IMR-90 (cell line): Measurements from ENCODE around the gene PCSK5. TPM values are rescaled to one million over a fixed set of nuclear protein-coding genes. Genes with fewer than 3 reads are reported as not detected.

Experiments used
- ATAC-seq: fragments of 200-7000 bp; cut with Tn5 transposase; 2 replicates; pipeline ENCODE4 v1.9.1; 2020; ENCODE audit warnings: low read depth, mild to moderate bottlenecking, moderate library complexity
- BruUV-seq: library from RNA; stranded (reverse); fragments of 400-500 nt; replicated peaks from 2 replicates; lab custom pipeline; 2021; lab: Mats Ljungman, UMichigan
- CTCF ChIA-PET: fragments of 300-600 bp; formaldehyde crosslinking; extraction: SDS; loops from one replicate; lab custom pipeline; 2021; ENCODE audit warnings: antibody characterized with exemption; lab: Yijun Ruan, JAX
- POLR2A ChIA-PET: fragments of 300-600 bp; sonication (Branson Sonifier 250); formaldehyde crosslinking; loops from one replicate; lab custom pipeline; 2022; ENCODE audit warnings: antibody characterized with exemption; ENCODE audit not compliant: unreplicated experiment; lab: Charles Lee
- DNase-seq: peaks from one replicate; pipeline ENCODE4 v3.0.0; 2013
- H2AFZ ChIP-seq: replicated peaks from 2 replicates; pipeline ENCODE3; 2013; ENCODE audit warnings: low read length, mild to moderate bottlenecking; ENCODE audit not compliant: poor library complexity
- H2AK5ac ChIP-seq: 2 replicates; pipeline ENCODE4 v1.6.1; 2013; ENCODE audit warnings: low read depth, low read length, inconsistent platforms
- H2AK9ac ChIP-seq: replicated peaks from 2 replicates; pipeline ENCODE3; 2013; ENCODE audit warnings: mild to moderate bottlenecking, low read depth, low read length, moderate library complexity; ENCODE audit not compliant: poor library complexity
- H2BK120ac ChIP-seq: 2 replicates; pipeline ENCODE4 v1.6.1; 2013; ENCODE audit warnings: low read depth, low read length, inconsistent platforms
- H2BK15ac ChIP-seq: 3 replicates; pipeline ENCODE4 v1.6.1; 2013; ENCODE audit warnings: low read depth, low read length, inconsistent platforms
- H2BK20ac ChIP-seq: 2 replicates; pipeline ENCODE4 v1.6.1; 2013; ENCODE audit warnings: low read depth, mild to moderate bottlenecking, inconsistent platforms, low read length, moderate library complexity
- H2BK5ac ChIP-seq: 2 replicates; pipeline ENCODE4 v1.6.1; 2013; ENCODE audit warnings: mild to moderate bottlenecking, low read depth, low read length, inconsistent platforms; ENCODE audit not compliant: poor library complexity, severe bottlenecking
- H3K14ac ChIP-seq: replicated peaks from 2 replicates; pipeline ENCODE4 v1.6.1; 2013; ENCODE audit warnings: low read depth, low read length, inconsistent platforms
- H3K18ac ChIP-seq: 2 replicates; pipeline ENCODE4 v1.6.1; 2013; ENCODE audit warnings: low read depth, low read length, control low read depth
- H3K23ac ChIP-seq: 2 replicates; pipeline ENCODE4 v1.6.1; 2013; ENCODE audit warnings: low read depth, low read length, inconsistent platforms
- H3K27ac ChIP-seq: 2 replicates; pipeline ENCODE4 v1.5.1; 2013; ENCODE audit warnings: mild to moderate bottlenecking, control low read depth, low read length; ENCODE audit not compliant: insufficient read depth
- H3K27me3 ChIP-seq: 2 replicates; pipeline ENCODE4 v1.6.1; 2013; ENCODE audit warnings: low read length; ENCODE audit not compliant: control insufficient read depth, insufficient read depth
- H3K36me3 ChIP-seq: 2 replicates; pipeline ENCODE4 v1.6.1; 2013; ENCODE audit warnings: low read length, mixed read lengths; ENCODE audit not compliant: control insufficient read depth, insufficient read depth
- H3K4ac ChIP-seq: 2 replicates; pipeline ENCODE4 v1.6.1; 2013; ENCODE audit warnings: low read depth, low read length, inconsistent platforms
- H3K4me1 ChIP-seq: 2 replicates; pipeline ENCODE4 v1.6.1; 2013; ENCODE audit warnings: low read length, mixed read lengths; ENCODE audit not compliant: control insufficient read depth, insufficient read depth
- H3K4me2 ChIP-seq: 2 replicates; pipeline ENCODE4 v1.6.1; 2013; ENCODE audit warnings: low read depth, mild to moderate bottlenecking, control low read depth, low read length, moderate library complexity
- H3K4me3 ChIP-seq: 2 replicates; pipeline ENCODE4 v1.5.1; 2013; ENCODE audit warnings: low read depth, mild to moderate bottlenecking, control low read depth, low read length, moderate library complexity; ENCODE audit not compliant: insufficient read depth
- H3K56ac ChIP-seq: 2 replicates; pipeline ENCODE4 v1.6.1; 2013; ENCODE audit warnings: low read length, inconsistent platforms; ENCODE audit not compliant: insufficient read depth; ENCODE audit errors: extremely low read depth
- H3K79me1 ChIP-seq, 2 experiments: 2 replicates each; pipeline ENCODE4 v1.6.1; 2013; ENCODE audit warnings: low read length in 2 of 2, inconsistent platforms in 1 of 2, low read depth in 1 of 2
- H3K9ac ChIP-seq: 2 replicates; pipeline ENCODE4 v1.6.1; 2013; ENCODE audit warnings: low read depth, low read length, control low read depth
- H3K9me1 ChIP-seq: 2 replicates; pipeline ENCODE4 v1.6.1; 2013; ENCODE audit warnings: low read length, inconsistent platforms; ENCODE audit not compliant: insufficient read depth
- H3K9me3 ChIP-seq: 2 replicates; pipeline ENCODE4 v1.6.1; 2013; ENCODE audit warnings: low read length; ENCODE audit not compliant: control insufficient read depth, insufficient read depth
- H4K20me1 ChIP-seq: 2 replicates; pipeline ENCODE4 v1.6.1; 2013; ENCODE audit warnings: low read length, inconsistent platforms; ENCODE audit not compliant: insufficient read depth
- H4K5ac ChIP-seq: 2 replicates; pipeline ENCODE4 v1.6.1; 2013; ENCODE audit warnings: mild to moderate bottlenecking, low read depth, low read length, control low read depth
- H4K8ac ChIP-seq, 2 experiments: 2 replicates each; pipeline ENCODE4 v1.6.1; 2013; ENCODE audit warnings: low read depth in 2 of 2, low read length in 2 of 2, control low read depth in 1 of 2, inconsistent platforms in 1 of 2
- H4K91ac ChIP-seq: 2 replicates; pipeline ENCODE4 v1.6.1; 2013; ENCODE audit warnings: low read depth, low read length, inconsistent platforms; ENCODE audit not compliant: insufficient read depth
- BHLHE40 ChIP-seq: fragments of 150-350 bp; IDR thresholded peaks from 2 replicates; pipeline ENCODE4 v1.6.1; 2016; ENCODE audit warnings: mild to moderate bottlenecking, low read depth, low read length
- CEBPB ChIP-seq: IDR thresholded peaks from 2 replicates; pipeline ENCODE4 v1.6.1; 2012; ENCODE audit warnings: low read depth, low read length, improper control_type of control experiment
- MAFK ChIP-seq: IDR thresholded peaks from 2 replicates; pipeline ENCODE4 v1.6.1; 2012; ENCODE audit warnings: low read depth, low read length, improper control_type of control experiment
- WGBS, 2 experiments: methylation state at CpG; one replicate each; pipeline versions ENCODE4 v1.1.5 to v1.1.7; 2013; ENCODE audit warnings: missing lambda C conversion rate in 2 of 2; ENCODE audit not compliant: insufficient read length in 1 of 2; ENCODE audit errors: extremely low coverage in 2 of 2; 5-methylcytosine and 5-hydroxymethylcytosine counted together
- dilution Hi-C: fragments of 300-500 bp; cut with HindIII; formaldehyde crosslinking; loops from one replicate; pipeline ENCODE4 v1.14.3; 2018; ENCODE audit warnings: low sequenced_read_pairs; ENCODE audit not compliant: unreplicated experiment
- in situ Hi-C: fragments of 300-500 bp; cut with MboI; formaldehyde crosslinking; loops from 3 replicates; pipeline ENCODE4 v1.14.3; 2019; ENCODE audit warnings: low sequenced_read_pairs, inconsistent platforms, mixed read lengths
- intact Hi-C: fragments of 100-400 bp; cut with micrococcal nuclease; formaldehyde crosslinking; loops from 2 replicates; pipeline ENCODE4 v1.10.0; 2022
- polyA plus RNA-seq, 3 experiments: library from polyadenylated mRNA; depleted of rRNA; stranded (reverse); fragments of >200 nt; gene quantifications; 2 replicates each; pipeline ENCODE4 v1.2.3, GENCODE V29; 2012; ENCODE audit warnings: low replicate concordance in 1 of 3
- total RNA-seq: library from RNA; depleted of rRNA; stranded (reverse); fragments of >200 nt; gene quantifications from 2 replicates; pipeline ENCODE4 v1.2.3, GENCODE V29; 2012

The PCSK5 gene
- total and polyA plus RNA-seq, 2 of the 4 experiments (the other 2 are of a cell fraction), result 1.5 to 3.0 TPM

DNA sequence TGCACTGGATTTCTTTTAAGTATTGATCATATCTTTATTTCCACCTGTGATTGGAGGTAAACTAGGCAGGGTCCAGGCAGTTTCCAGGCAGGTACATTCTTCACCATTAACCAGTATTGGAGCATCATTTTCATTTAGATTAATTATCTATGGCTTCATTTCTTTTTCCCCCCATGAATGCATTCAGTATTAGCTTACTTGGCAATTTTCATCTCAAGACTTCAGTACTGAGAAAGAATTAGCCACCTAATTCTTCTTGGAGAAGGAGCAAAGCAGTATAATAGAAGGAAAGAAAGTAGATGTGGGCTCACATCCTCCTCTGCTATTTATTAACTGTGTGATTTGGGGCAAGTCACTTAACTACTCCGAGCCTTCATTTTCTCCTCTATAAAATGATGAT is 295.0 kb downstream of the PCSK5 start:
- POLR2A ChIA-PET, result no interaction called here
- Histone ChIP-seq H3K9ac (no peak overlapping the region), H3K27ac (no peak overlapping the region), H2BK120ac (no peak overlapping the region), H2BK20ac (no peak overlapping the region), H3K56ac (no peak overlapping the region), H3K18ac (no peak overlapping the region), H3K23ac (no peak overlapping the region), H2AK9ac (no peak overlapping the region), H4K5ac (no peak overlapping the region), H4K91ac (no peak overlapping the region), H3K4me1 (peaks cover 12% of the 10 kb centered on the region), H3K36me3 (peaks cover 2% of the 10 kb centered on the region; the same call in 1 of the 2 replicates), H3K79me1 (no peaks in the 10 kb centered on the region), H2AK5ac (no peak overlapping the region), H4K20me1 (no peaks in the 10 kb centered on the region), H3K4ac (no peak overlapping the region), H3K27me3 (no peaks in the 10 kb centered on the region), H3K14ac (no peak overlapping the region), H2AFZ (no peak overlapping the region), H4K8ac (no peak overlapping the region), H3K4me2 (no peak overlapping the region), H2BK15ac (no peak overlapping the region), H3K9me3 (no peaks in the 10 kb centered on the region), H3K9me1 (peaks cover 11% of the 10 kb centered on the region), H3K4me3 (no peak overlapping the region), H2BK5ac (no peak overlapping the region)
- dilution Hi-C loops, result no loop called here
- ATAC-seq (no peak), DNase-seq (no peak)
- TF ChIP-seq BHLHE40, result no peak
- TF ChIP-seq MAFK, result peak; percentile 63
- no peak for TF ChIP-seq CEBPB
- in situ Hi-C loops, result no loop called here
- intact Hi-C loops, result no loop called here
- BruUV-seq, result no TSS peak
- CTCF ChIA-PET, result no interaction called here
- no CpG with 5 or more reads among the region's 1 CpG for WGBS, 2 experiments
